Prostate gland (tissue), 2 donors: Measurements from ENCODE around the gene BCL11B. TPM values are rescaled to one million over a fixed set of nuclear protein-coding genes. Genes with fewer than 3 reads are reported as not detected.
A peak's percentile ranks its signal among the peaks of the same experiment; 100 is the strongest.
"Not testable (repeated sequence)": the region's sequence is repeated elsewhere in the genome, so short reads cannot be mapped to it uniquely, and the experiment has no call there.

Source experiments
- DNase-seq: peaks from one replicate; pipeline ENCODE4 v3.0.0-alpha.2; 2019; ENCODE audit warnings: low spot score
- H3K27ac ChIP-seq, 2 donors: fragments of 200-600 bp; sonication (generic); 2 replicates each; pipeline ENCODE4 v1.5.1; 2017 to 2019
- H3K27me3 ChIP-seq: fragments of 200-600 bp; sonication (generic); replicated peaks from 2 replicates; pipeline ENCODE4 v1.5.1; 2019; ENCODE audit not compliant: insufficient read depth
- H3K36me3 ChIP-seq, 2 donors: fragments of 200-600 bp; sonication (generic); 1 replicate in 1 of 2; 2 replicates in 1 of 2; pipeline versions ENCODE4 v1.5.1 to v1.8.1; 2017 to 2019
- H3K4me1 ChIP-seq: fragments of 200-600 bp; sonication (generic); replicated peaks from 2 replicates; pipeline ENCODE4 v1.5.1; 2019
- H3K4me3 ChIP-seq, 2 donors: fragments of 200-600 bp; sonication (generic); 2 replicates each; pipeline ENCODE4 v1.5.1; 2017 to 2019
- H3K9me3 ChIP-seq: fragments of 200-600 bp; sonication (generic); 2 replicates; pipeline ENCODE4 v1.5.1; 2017
- POLR2A ChIP-seq: fragments of 450-650 bp; IDR thresholded peaks from one replicate; pipeline ENCODE4 v1.6.1; 2016; ENCODE audit warnings: antibody characterized with exemption, mild to moderate bottlenecking
- POLR2AphosphoS5 ChIP-seq: sonication (generic); formaldehyde crosslinking; IDR thresholded peaks from one replicate; pipeline ENCODE4 v1.6.1; 2017; ENCODE audit warnings: antibody characterized with exemption
- WGBS: methylation state at CpG from one replicate; pipeline ENCODE4 v1.1.5; 2018; 5-methylcytosine and 5-hydroxymethylcytosine counted together
- intact Hi-C: fragments of 100-400 bp; cut with DNase I; formaldehyde crosslinking; loops from one replicate; pipeline ENCODE4 v1.14.2; 2022
- total RNA-seq, 2 donors: library from RNA; depleted of rRNA; stranded (reverse); fragments of >200 nt; gene quantifications; one replicate each; pipeline ENCODE4 v1.1.0, GENCODE V29; 2016
- TF ChIP-seq, protein P1 (sequence below), 4 experiments: fragments of 200-600 bp in 2 of 4; fragments of 450-650 bp in 2 of 4; sonication (generic) in 2 of 4; IDR thresholded peaks; 1 replicate in 3 of 4; 2 replicates in 1 of 4; pipeline ENCODE4 v1.5.1; 2016 to 2019; ENCODE audit warnings: antibody characterized with exemption in 4 of 4, mild to moderate bottlenecking in 2 of 4, moderate library complexity in 2 of 4

Gene BCL11B
- total RNA-seq, 2 donors from 2014 or later: 2.8 to 5.4 TPM

- Histone ChIP-seq H3K4me3 (no peak overlapping the region), H3K27me3 (peaks cover 3% of the 10 kb centered on the region), H3K36me3 (no peaks in the 10 kb centered on the region), H3K9me3 (no peaks in the 10 kb centered on the region), H3K4me1 (no peaks in the 10 kb centered on the region), H3K27ac (no peak overlapping the region)
- intact Hi-C loops: no loop called here
- WGBS: 36% methylated on average over 10 of the region's 10 CpGs
- no peak for DNase-seq
- TF ChIP-seq, protein P1, sequence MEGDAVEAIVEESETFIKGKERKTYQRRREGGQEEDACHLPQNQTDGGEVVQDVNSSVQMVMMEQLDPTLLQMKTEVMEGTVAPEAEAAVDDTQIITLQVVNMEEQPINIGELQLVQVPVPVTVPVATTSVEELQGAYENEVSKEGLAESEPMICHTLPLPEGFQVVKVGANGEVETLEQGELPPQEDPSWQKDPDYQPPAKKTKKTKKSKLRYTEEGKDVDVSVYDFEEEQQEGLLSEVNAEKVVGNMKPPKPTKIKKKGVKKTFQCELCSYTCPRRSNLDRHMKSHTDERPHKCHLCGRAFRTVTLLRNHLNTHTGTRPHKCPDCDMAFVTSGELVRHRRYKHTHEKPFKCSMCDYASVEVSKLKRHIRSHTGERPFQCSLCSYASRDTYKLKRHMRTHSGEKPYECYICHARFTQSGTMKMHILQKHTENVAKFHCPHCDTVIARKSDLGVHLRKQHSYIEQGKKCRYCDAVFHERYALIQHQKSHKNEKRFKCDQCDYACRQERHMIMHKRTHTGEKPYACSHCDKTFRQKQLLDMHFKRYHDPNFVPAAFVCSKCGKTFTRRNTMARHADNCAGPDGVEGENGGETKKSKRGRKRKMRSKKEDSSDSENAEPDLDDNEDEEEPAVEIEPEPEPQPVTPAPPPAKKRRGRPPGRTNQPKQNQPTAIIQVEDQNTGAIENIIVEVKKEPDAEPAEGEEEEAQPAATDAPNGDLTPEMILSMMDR (IDR thresholded peaks at IDR 0.05): no peak
- TF ChIP-seq POLR2AphosphoS5 (no peak), POLR2A (no peak)
Measured at GRCh38 chr14:99229654-99230207, 42.3 kb downstream of the BCL11B start.

DNA sequence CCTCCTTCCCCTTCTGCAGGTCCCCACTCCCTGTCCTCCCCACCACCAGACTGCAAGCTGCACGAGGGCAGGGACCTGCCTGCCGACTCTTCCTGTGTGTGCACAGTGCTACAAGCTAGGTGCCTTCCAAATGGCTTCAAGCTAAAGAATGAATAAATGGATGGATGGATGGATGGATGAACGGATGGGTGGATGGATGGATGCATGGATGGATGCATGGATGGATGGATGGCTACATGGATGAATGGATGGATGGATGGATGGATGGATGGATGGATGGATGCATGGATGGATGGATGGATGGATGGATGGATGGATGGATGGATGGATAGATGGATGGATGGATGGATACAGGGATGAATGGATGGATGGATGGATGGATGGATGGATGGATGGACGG, 43.2 kb downstream of the BCL11B start:
- 99% methylated on average over 4 of the region's 4 CpGs for WGBS

GRCh38 chr14:99226687-99227086, 45.3 kb downstream of the BCL11B start:
- Histone ChIP-seq H3K27ac (no peak overlapping the region), H3K9me3 (no peaks in the 10 kb centered on the region), H3K4me1 (no peaks in the 10 kb centered on the region), H3K36me3 (no peaks in the 10 kb centered on the region), H3K27me3 (peaks cover 3% of the 10 kb centered on the region), H3K4me3 (no peak overlapping the region)
- no peak for DNase-seq
- WGBS: 62% methylated on average over 4 of the region's 4 CpGs
- TF ChIP-seq POLR2AphosphoS5: peak; percentile 68
- TF ChIP-seq POLR2A: no peak
- TF ChIP-seq, protein P1 (IDR thresholded peaks at IDR 0.05): no peak
- intact Hi-C loops: no loop called here

More for the DNA sequence above, 43.2 kb downstream of the BCL11B start:
- H3K36me3 ChIP-seq, H3K27ac ChIP-seq, H3K27me3 ChIP-seq, H3K4me3 ChIP-seq, H3K9me3 ChIP-seq, DNase-seq, intact Hi-C loops, H3K4me1 ChIP-seq: not testable (repeated sequence)

GRCh38 chr14:99225436-99226203, 46.4 kb downstream of the BCL11B start:
- no peak overlapping the region for H3K27ac ChIP-seq
- H3K4me1 ChIP-seq: no peaks in the 10 kb centered on the region
- TF ChIP-seq, protein P1 (IDR thresholded peaks at IDR 0.05): no peak
- TF ChIP-seq POLR2AphosphoS5 (no peak), POLR2A (no peak)
- DNase-seq: no peak
- H3K4me3 ChIP-seq: no peak overlapping the region
- H3K9me3 ChIP-seq: no peaks in the 10 kb centered on the region
- intact Hi-C loops: no loop called here
- 75% methylated on average over 13 of the region's 13 CpGs for WGBS
- no peaks in the 10 kb centered on the region for H3K36me3 ChIP-seq
- H3K27me3 ChIP-seq: no peaks in the 10 kb centered on the region

GRCh38 chr14:99224948-99225347, 47.0 kb downstream of the BCL11B start:
- no peak overlapping the region for H3K27ac ChIP-seq
- intact Hi-C loops: no loop called here
- WGBS: 95% methylated on average over 3 of the region's 3 CpGs
- H3K4me3 ChIP-seq: no peak overlapping the region
- H3K4me1 ChIP-seq: no peaks in the 10 kb centered on the region
- no peaks in the 10 kb centered on the region for H3K36me3 ChIP-seq
- no peak for TF ChIP-seq POLR2A
- TF ChIP-seq POLR2AphosphoS5: no peak
- TF ChIP-seq, protein P1 (IDR thresholded peaks at IDR 0.05): no peak
- no peaks in the 10 kb centered on the region for H3K27me3 ChIP-seq
- no peak for DNase-seq
- no peaks in the 10 kb centered on the region for H3K9me3 ChIP-seq
